ENCODE data around the gene MIPOL1. TPM values are rescaled to one million over a fixed set of nuclear protein-coding genes. Genes with fewer than 3 reads are reported as not detected.

Gene MIPOL1
- total and polyA plus RNA-seq, 2 donors from 2014 or later: 4.4 to 14.8 TPM

- Histone ChIP-seq H3K9me3 (ENCODE audit: control insufficient read depth in 2 of 3, insufficient read depth in 1 of 3, low read length in 3 of 3) (no peaks in the 10 kb centered on the region), H3K4me3 (ENCODE audit: low read length in 3 of 3) (peak overlapping the region; percentile 95 to 98 (median 97)), H3K36me3 (ENCODE audit: control insufficient read depth in 2 of 3, insufficient read depth in 3 of 3, low read length in 3 of 3) (no peaks in the 10 kb centered on the region), H3K27ac (ENCODE audit: low read depth in 2 of 2, low read length in 2 of 2) (peak overlapping the region; percentile 84 to 94), H3K27me3 (ENCODE audit: control insufficient read depth, insufficient read depth, low read length) (no peaks in the 10 kb centered on the region), H3K9ac (ENCODE audit: low read length in 3 of 3) (peak overlapping the region; percentile 71 to 75 (median 74)), H3K4me1 (ENCODE audit: control insufficient read depth in 2 of 3, insufficient read depth in 2 of 3, low read depth in 1 of 3, low read length in 3 of 3) (peaks cover 0 to 4% (median 0%) of the 10 kb centered on the region in 3 donors)
- DNase-seq (no peak), FAIRE-seq (no peak)
- no peak for TF ChIP-seq CTCF (IDR thresholded peaks at IDR 0.05; ENCODE audit: borderline replicate concordance, extremely low read depth, insufficient read depth)
- intact Hi-C loops (cut with DNase I): no loop called here
Observed at GRCh38 chr14:37198273-37198598, 499 bp downstream of the MIPOL1 start.

- no peaks in the 10 kb centered on the region for H3K9me3 ChIP-seq (ENCODE audit: control insufficient read depth in 2 of 3, insufficient read depth in 1 of 3, low read length in 3 of 3)
- FAIRE-seq (no peak), DNase-seq (no peak)
- H3K27me3 ChIP-seq (ENCODE audit: control insufficient read depth, insufficient read depth, low read length): no peaks in the 10 kb centered on the region
- intact Hi-C loops (cut with DNase I): no loop called here
- peak overlapping the region in 1 of 3 donors; percentile 75 for H3K9ac ChIP-seq (ENCODE audit: low read length in 3 of 3)
- no peak for TF ChIP-seq CTCF (IDR thresholded peaks at IDR 0.05; ENCODE audit: borderline replicate concordance, extremely low read depth, insufficient read depth)
- H3K4me1 ChIP-seq (ENCODE audit: control insufficient read depth in 2 of 3, insufficient read depth in 2 of 3, low read depth in 1 of 3, low read length in 3 of 3): peaks cover 0 to 4% (median 0%) of the 10 kb centered on the region in 3 donors
- H3K36me3 ChIP-seq (ENCODE audit: control insufficient read depth in 2 of 3, insufficient read depth in 3 of 3, low read length in 3 of 3): no peaks in the 10 kb centered on the region
- peak overlapping the region in 2 of 3 donors; percentile 95 to 98 for H3K4me3 ChIP-seq (ENCODE audit: low read length in 3 of 3)
- H3K27ac ChIP-seq (ENCODE audit: low read depth in 2 of 2, low read length in 2 of 2): no peak overlapping the region
Observed at GRCh38 chr14:37198907-37199306, 1.2 kb downstream of the MIPOL1 start.

- no peak for FAIRE-seq
- H3K27me3 ChIP-seq (ENCODE audit: control insufficient read depth, insufficient read depth, low read length): no peaks in the 10 kb centered on the region
- DNase-seq: no peak
- H3K36me3 ChIP-seq (ENCODE audit: control insufficient read depth in 2 of 3, insufficient read depth in 3 of 3, low read length in 3 of 3): no peaks in the 10 kb centered on the region
- no peaks in the 10 kb centered on the region for H3K9me3 ChIP-seq (ENCODE audit: control insufficient read depth in 2 of 3, insufficient read depth in 1 of 3, low read length in 3 of 3)
- H3K9ac ChIP-seq (ENCODE audit: low read length in 3 of 3): no peak overlapping the region
- no peak overlapping the region for H3K27ac ChIP-seq (ENCODE audit: low read depth in 2 of 2, low read length in 2 of 2)
- H3K4me3 ChIP-seq (ENCODE audit: low read length in 3 of 3): no peak overlapping the region
- TF ChIP-seq CTCF (IDR thresholded peaks at IDR 0.05; ENCODE audit: borderline replicate concordance, extremely low read depth, insufficient read depth): no peak
- intact Hi-C loops (cut with DNase I): no loop called here
- peaks cover 0 to 4% (median 0%) of the 10 kb centered on the region in 3 donors for H3K4me1 ChIP-seq (ENCODE audit: control insufficient read depth in 2 of 3, insufficient read depth in 2 of 3, low read depth in 1 of 3, low read length in 3 of 3)
Observed at GRCh38 chr14:37201724-37202123, 4.0 kb downstream of the MIPOL1 start.

- H3K4me3 ChIP-seq (ENCODE audit: low read length in 3 of 3): no peak overlapping the region
- H3K27me3 ChIP-seq (ENCODE audit: control insufficient read depth, insufficient read depth, low read length): no peaks in the 10 kb centered on the region
- H3K27ac ChIP-seq (ENCODE audit: low read depth in 2 of 2, low read length in 2 of 2): no peak overlapping the region
- peaks cover 0 to 4% (median 0%) of the 10 kb centered on the region in 3 donors for H3K4me1 ChIP-seq (ENCODE audit: control insufficient read depth in 2 of 3, insufficient read depth in 2 of 3, low read depth in 1 of 3, low read length in 3 of 3)
- no peak for TF ChIP-seq CTCF (IDR thresholded peaks at IDR 0.05; ENCODE audit: borderline replicate concordance, extremely low read depth, insufficient read depth)
- FAIRE-seq (no peak), DNase-seq (no peak)
- intact Hi-C loops (cut with DNase I): no loop called here
- no peak overlapping the region for H3K9ac ChIP-seq (ENCODE audit: low read length in 3 of 3)
- H3K9me3 ChIP-seq (ENCODE audit: control insufficient read depth in 2 of 3, insufficient read depth in 1 of 3, low read length in 3 of 3): no peaks in the 10 kb centered on the region
- no peaks in the 10 kb centered on the region for H3K36me3 ChIP-seq (ENCODE audit: control insufficient read depth in 2 of 3, insufficient read depth in 3 of 3, low read length in 3 of 3)
Observed at GRCh38 chr14:37202265-37202664, 4.5 kb downstream of the MIPOL1 start.
